HepG2 (cell line): ENCODE measurements around the gene THRAP3. TPM values are rescaled to one million over a fixed set of nuclear protein-coding genes. Genes with fewer than 3 reads are reported as not detected.

Experiments
- ATAC-seq: fragments of 200-7000 bp; cut with Tn5 transposase; 3 replicates; pipeline ENCODE4 v1.9.1; 2020; ENCODE audit warnings: mild to moderate bottlenecking, moderate library complexity
- BruUV-seq: library from RNA; stranded (reverse); fragments of 400-500 nt; replicated peaks from 2 replicates; lab custom pipeline; 2021; lab: Mats Ljungman, UMichigan
- CTCF ChIA-PET: fragments of 300-600 bp; formaldehyde crosslinking; extraction: SDS; loops from one replicate; lab custom pipeline; 2021; ENCODE audit warnings: low total read pairs, inconsistent platforms, low intra/inter-chr PET ratio; lab: Yijun Ruan, JAX
- POLR2A ChIA-PET: fragments of 350-600 bp; sonication (Branson Sonifier 250); formaldehyde crosslinking; loops from one replicate; lab custom pipeline; 2020; ENCODE audit warnings: antibody characterized with exemption, inconsistent platforms; lab: Yijun Ruan, JAX
- DNase-seq: peaks from one replicate; pipeline ENCODE4 v3.0.0-alpha.2; 2015; ENCODE audit warnings: low spot score
- FAIRE-seq: peaks from 3 replicates; lab custom pipeline; 2011; peaks lifted over from hg19 to GRCh38; lab: Jason Lieb, UNC
- H2AFZ ChIP-seq: one replicate; pipeline ENCODE4 v1.6.1; 2011; ENCODE audit warnings: low read length, inconsistent platforms
- H3K27ac ChIP-seq: fragments of 300-600 bp; 3 replicates; pipeline ENCODE4 v1.8.0; 2011; ENCODE audit warnings: mixed run types, mild to moderate bottlenecking, mixed read lengths, low read length, inconsistent platforms; ENCODE audit not compliant: insufficient read depth; ENCODE audit errors: extremely low read length
- H3K27me3 ChIP-seq, 2 experiments: fragments of 200-600 bp in 1 of 2; 2 replicates in 1 of 2; 3 replicates in 1 of 2; pipeline versions ENCODE4 v1.6.0 to v1.8.0; 2011; ENCODE audit warnings: low read length in 2 of 2, mild to moderate bottlenecking in 2 of 2, moderate library complexity in 2 of 2, inconsistent platforms in 1 of 2; ENCODE audit not compliant: insufficient read depth in 2 of 2, control insufficient read depth in 1 of 2
- H3K36me3 ChIP-seq, 2 experiments: fragments of 200-600 bp in 1 of 2; replicated peaks in 1 of 2; 2 replicates in 1 of 2; 3 replicates in 1 of 2; pipeline versions ENCODE4 v1.5.1 to v1.8.0; 2011; ENCODE audit warnings: low read length in 2 of 2, inconsistent platforms in 1 of 2; ENCODE audit not compliant: insufficient read depth in 2 of 2, control insufficient read depth in 1 of 2
- H3K4me1 ChIP-seq: 2 replicates; pipeline ENCODE4 v1.5.1; 2012; ENCODE audit warnings: low read length, inconsistent platforms; ENCODE audit not compliant: insufficient read depth
- H3K4me2 ChIP-seq: 2 replicates; pipeline ENCODE4 v1.6.0; 2011; ENCODE audit warnings: low read depth, low read length, inconsistent platforms
- H3K4me3 ChIP-seq, 3 experiments: fragments of 200-600 bp in 1 of 3; sonication (generic), shearing (Covaris generic) in 1 of 3; replicated peaks in 1 of 3; 2 replicates each; pipeline ENCODE4 v1.5.1; 2011 to 2016; ENCODE audit warnings: low read length in 3 of 3, inconsistent platforms in 2 of 3, low read depth in 2 of 3, mild to moderate bottlenecking in 2 of 3, control low read depth in 1 of 3, mixed read lengths in 1 of 3; ENCODE audit not compliant: insufficient read depth in 1 of 3
- H3K79me2 ChIP-seq: one replicate; pipeline ENCODE4 v1.6.1; 2011; ENCODE audit warnings: low read length, inconsistent platforms; ENCODE audit not compliant: insufficient read depth
- H3K9ac ChIP-seq: 2 replicates; pipeline ENCODE4 v1.6.0; 2011; ENCODE audit warnings: mild to moderate bottlenecking, low read depth, low read length, inconsistent platforms; ENCODE audit not compliant: insufficient read depth
- H3K9me3 ChIP-seq: 2 replicates; pipeline ENCODE4 v1.5.1; 2012; ENCODE audit warnings: mild to moderate bottlenecking, low read length
- H4K20me1 ChIP-seq: 2 replicates; pipeline ENCODE4 v1.6.0; 2011; ENCODE audit warnings: inconsistent platforms, mild to moderate bottlenecking, low read length, moderate library complexity; ENCODE audit not compliant: insufficient read depth
- AGO2 ChIP-seq: fragments of 200-400 bp; formaldehyde crosslinking; optimal IDR thresholded peaks from 2 replicates; pipeline ENCODE3; 2017; ENCODE audit warnings: mild to moderate bottlenecking, low read depth, low read length, moderate library complexity
- ATM ChIP-seq: fragments of 450-650 bp; IDR thresholded peaks from 2 replicates; pipeline ENCODE4 v1.7.1; 2017; ENCODE audit warnings: mild to moderate bottlenecking, borderline replicate concordance
- DPF2 ChIP-seq: sonication (generic); formaldehyde crosslinking; IDR thresholded peaks from 2 replicates; pipeline ENCODE4 v1.4.0; 2020; ENCODE audit warnings: mild to moderate bottlenecking, low read depth, missing genetic modification reagents, borderline replicate concordance
- EZH2 ChIP-seq: conservative IDR thresholded peaks from 2 replicates; pipeline ENCODE4 v1.6.1; 2012; ENCODE audit warnings: mild to moderate bottlenecking, low read depth, low read length, moderate library complexity
- NR2F1 ChIP-seq, 2 experiments: fragments of 450-650 bp in 1 of 2; formaldehyde crosslinking in 1 of 2; IDR thresholded peaks; 2 replicates each; pipeline versions ENCODE4 v1.5.0 to v1.6.1; 2016 to 2020; ENCODE audit warnings: mild to moderate bottlenecking in 1 of 2, missing compliant biosample characterization in 1 of 2, missing genetic modification reagents in 1 of 2, moderate library complexity in 1 of 2
- ONECUT2 ChIP-seq: sonication (generic); formaldehyde crosslinking; IDR thresholded peaks from 2 replicates; pipeline ENCODE4 v1.4.0; 2020; ENCODE audit warnings: missing genetic modification reagents
- RBFOX2 ChIP-seq: fragments of 200-400 bp; formaldehyde crosslinking; IDR thresholded peaks from 2 replicates; pipeline ENCODE4 v1.6.1; 2017; ENCODE audit warnings: low read depth, mild to moderate bottlenecking, low read length
- TGIF2 ChIP-seq: IDR thresholded peaks from 2 replicates; pipeline ENCODE4 v1.6.1; 2016; ENCODE audit warnings: control low read depth, missing compliant biosample characterization
- ZBTB38 ChIP-seq: sonication (generic); formaldehyde crosslinking; IDR thresholded peaks from 2 replicates; pipeline ENCODE4 v1.5.1; 2020; ENCODE audit warnings: mild to moderate bottlenecking, missing genetic modification reagents
- ZFP36L1 ChIP-seq: sonication (generic); formaldehyde crosslinking; IDR thresholded peaks from 2 replicates; pipeline ENCODE4 v1.8.0; 2022; ENCODE audit warnings: mild to moderate bottlenecking, missing genetic modification reagents, moderate library complexity
- ZFY ChIP-seq: sonication (generic); formaldehyde crosslinking; IDR thresholded peaks from 2 replicates; pipeline ENCODE4 v1.4.0; 2020; ENCODE audit warnings: missing genetic modification reagents
- ZNF276 ChIP-seq: sonication (generic); formaldehyde crosslinking; IDR thresholded peaks from 2 replicates; pipeline ENCODE4 v1.4.0; 2020; ENCODE audit warnings: mild to moderate bottlenecking, low read depth, missing genetic modification reagents
- ZNF605 ChIP-seq: sonication (generic); formaldehyde crosslinking; IDR thresholded peaks from 2 replicates; pipeline ENCODE4 v1.8.0; 2022; ENCODE audit warnings: mild to moderate bottlenecking, missing genetic modification reagents
- WGBS: methylation state at CpG from one replicate; pipeline ENCODE4 v1.1.6; 2017; ENCODE audit warnings: low lambda C conversion rate; 5-methylcytosine and 5-hydroxymethylcytosine counted together
- in situ Hi-C: cut with HindIII; loops from 2 replicates; pipeline ENCODE4 v1.10.0; 2017; ENCODE audit warnings: low pct_unique_long_range_greater_than_20kb; ENCODE audit not compliant: extremely low pct_ligation_motif_present
- intact Hi-C: fragments of 100-400 bp; cut with micrococcal nuclease; formaldehyde crosslinking; loops from one replicate; pipeline ENCODE4 v1.10.0; 2022; ENCODE audit not compliant: unreplicated experiment
- polyA plus RNA-seq, 8 experiments: library from polyadenylated mRNA; depleted of rRNA in 3 of 8; stranded (reverse) in 7 of 8; unstranded in 1 of 8; fragments of >200 nt; fragmentation: Illumina TruSeq in 4 of 8; extraction: Trizol in 4 of 8; gene quantifications; 2 replicates each; pipeline versions ENCODE4 v1.2.1 to v1.2.3, GENCODE V29; 2011 to 2016; ENCODE audit warnings: low read depth in 4 of 8, missing spikeins in 1 of 8, mixed read lengths in 1 of 8; ENCODE audit not compliant: insufficient read depth in 1 of 8
- total RNA-seq, 5 experiments: library from RNA; depleted of rRNA; stranded (reverse); fragments of >200 nt; fragmentation: Illumina TruSeq; extraction: Trizol; gene quantifications; 2 replicates each; pipeline ENCODE4 v1.2.3, GENCODE V29; 2016; ENCODE audit warnings: low read depth in 1 of 5
- TF ChIP-seq, protein P1 (sequence below): sonication (generic); formaldehyde crosslinking; IDR thresholded peaks from 2 replicates; pipeline ENCODE4 v1.4.0; 2020; ENCODE audit warnings: missing genetic modification reagents
- TF ChIP-seq, protein P2 (sequence below): sonication (generic); formaldehyde crosslinking; IDR thresholded peaks from 2 replicates; pipeline ENCODE4 v1.4.0; 2020; ENCODE audit warnings: missing genetic modification reagents

THRAP3 gene
- total and polyA plus RNA-seq, 2 of the 13 experiments (the other 11 are each of a cell fraction or from before 2014, with no cell fraction given) = 45.0 to 92.6 TPM

DNA sequence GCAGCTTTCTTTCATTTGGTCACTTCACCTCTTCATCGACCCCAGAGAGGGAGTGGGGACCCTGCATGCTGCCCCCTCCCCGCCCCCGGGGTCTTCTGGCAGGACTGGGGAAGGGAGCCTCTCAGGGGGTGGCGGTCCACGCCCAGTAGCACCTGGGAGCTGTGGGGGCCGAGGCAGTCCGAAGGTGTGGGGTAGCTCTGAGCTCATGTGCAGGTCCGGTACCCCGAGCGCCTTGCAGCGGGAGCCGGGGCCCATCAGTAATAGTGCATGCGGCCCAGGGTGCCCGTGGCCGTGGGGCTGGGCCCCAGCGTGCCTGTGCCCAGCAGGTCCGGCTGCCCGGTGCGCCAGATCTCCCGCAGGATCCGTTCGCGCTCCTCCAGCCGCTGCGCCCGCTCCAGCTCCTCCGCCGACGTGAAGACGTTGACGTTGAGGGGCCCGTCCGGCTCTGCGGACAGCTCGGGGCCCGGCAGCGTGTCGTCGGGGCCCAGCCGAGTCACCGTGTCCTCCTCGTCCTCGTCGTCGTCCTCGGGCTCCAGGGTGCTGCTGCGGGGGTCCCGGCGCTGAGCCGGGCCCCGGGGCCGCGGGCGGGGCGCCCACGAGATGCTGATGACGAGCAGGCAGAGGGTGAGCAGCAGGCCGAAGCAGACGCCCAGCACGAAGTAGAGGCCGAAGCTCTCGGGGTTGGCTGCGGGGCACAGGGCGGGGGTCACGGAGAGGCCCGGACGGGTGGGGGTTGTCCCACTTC, 98.0 kb downstream of the THRAP3 start:
- DNase-seq (no peak), FAIRE-seq (no peak)
- Histone ChIP-seq H3K4me1 (peaks cover 30% of the 10 kb centered on the region), H3K4me2 (no peak overlapping the region), H3K36me3 (no peaks in the 10 kb centered on the region), H4K20me1 (no peaks in the 10 kb centered on the region), H3K27me3 (no peaks in the 10 kb centered on the region; a peak in 1 of 5 replicates), H3K4me3 (peak overlapping the region in 1 of 3 experiments; percentile 72; a peak in 1 of 6 replicates), H3K9ac (no peak overlapping the region)
- POLR2A ChIA-PET = interaction anchor here (1.1 to 3.5 kb wide), 3 partner anchors 15 to 79 kb away, joined by 4 to 58 read pairs (median 29); partner anchors contain the start of gene SH3D21
- no TSS peak for BruUV-seq
- TF ChIP-seq ATM (no peak), ONECUT2 (CRISPR knock-in tag) (no peak), DPF2 (CRISPR knock-in tag) (no peak), ZBTB38 (CRISPR knock-in tag) (peak; percentile 67), ZFY (CRISPR knock-in tag) (no peak; the same call in 1 of the 2 replicates), TGIF2 (CRISPR knock-in tag) (no peak), EZH2 (no peak), RBFOX2 (peak; percentile 51; the same call in 1 of the 2 replicates), ZFP36L1 (CRISPR knock-in tag) (no peak), AGO2 (peak; percentile 5), ZNF605 (CRISPR knock-in tag) (no peak), NR2F1 (CRISPR knock-in tag; IDR thresholded peaks at IDR 0.05) (no peak), ZNF276 (CRISPR knock-in tag) (no peak)
- TF ChIP-seq, protein P1, sequence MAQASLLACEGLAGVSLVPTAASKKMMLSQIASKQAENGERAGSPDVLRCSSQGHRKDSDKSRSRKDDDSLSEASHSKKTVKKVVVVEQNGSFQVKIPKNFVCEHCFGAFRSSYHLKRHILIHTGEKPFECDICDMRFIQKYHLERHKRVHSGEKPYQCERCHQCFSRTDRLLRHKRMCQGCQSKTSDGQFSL = no peak
- TF ChIP-seq, protein P2, sequence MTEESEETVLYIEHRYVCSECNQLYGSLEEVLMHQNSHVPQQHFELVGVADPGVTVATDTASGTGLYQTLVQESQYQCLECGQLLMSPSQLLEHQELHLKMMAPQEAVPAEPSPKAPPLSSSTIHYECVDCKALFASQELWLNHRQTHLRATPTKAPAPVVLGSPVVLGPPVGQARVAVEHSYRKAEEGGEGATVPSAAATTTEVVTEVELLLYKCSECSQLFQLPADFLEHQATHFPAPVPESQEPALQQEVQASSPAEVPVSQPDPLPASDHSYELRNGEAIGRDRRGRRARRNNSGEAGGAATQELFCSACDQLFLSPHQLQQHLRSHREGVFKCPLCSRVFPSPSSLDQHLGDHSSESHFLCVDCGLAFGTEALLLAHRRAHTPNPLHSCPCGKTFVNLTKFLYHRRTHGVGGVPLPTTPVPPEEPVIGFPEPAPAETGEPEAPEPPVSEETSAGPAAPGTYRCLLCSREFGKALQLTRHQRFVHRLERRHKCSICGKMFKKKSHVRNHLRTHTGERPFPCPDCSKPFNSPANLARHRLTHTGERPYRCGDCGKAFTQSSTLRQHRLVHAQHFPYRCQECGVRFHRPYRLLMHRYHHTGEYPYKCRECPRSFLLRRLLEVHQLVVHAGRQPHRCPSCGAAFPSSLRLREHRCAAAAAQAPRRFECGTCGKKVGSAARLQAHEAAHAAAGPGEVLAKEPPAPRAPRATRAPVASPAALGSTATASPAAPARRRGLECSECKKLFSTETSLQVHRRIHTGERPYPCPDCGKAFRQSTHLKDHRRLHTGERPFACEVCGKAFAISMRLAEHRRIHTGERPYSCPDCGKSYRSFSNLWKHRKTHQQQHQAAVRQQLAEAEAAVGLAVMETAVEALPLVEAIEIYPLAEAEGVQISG (CRISPR knock-in tag) = no peak
- TF ChIP-seq, all 625 proteins: peak for 3
- WGBS = 97% methylated on average over 41 of the region's 67 CpGs
- Histone ChIP-seq H3K79me2 (no peaks in the 10 kb centered on the region), H3K9me3 (no peaks in the 10 kb centered on the region), H3K27ac (no peak overlapping the region), H2AFZ (no peak overlapping the region)
- in situ Hi-C loops (no loop called here), intact Hi-C loops (no loop called here)
- no peak for ATAC-seq
- CTCF ChIA-PET = no interaction called here
